GM10847 (cell line): Measurements from ENCODE around the gene SPDYE1.
"Not testable (repeated sequence)": the region's sequence is repeated elsewhere in the genome, so short reads cannot be mapped to it uniquely, and the experiment has no call there.

Experiments used
- POLR2A ChIP-seq: IDR thresholded peaks from 2 replicates; pipeline ENCODE4 v1.6.1; 2011; ENCODE audit not compliant: insufficient read length; ENCODE audit errors: extremely low read depth

Gene SPDYE1, protein sequence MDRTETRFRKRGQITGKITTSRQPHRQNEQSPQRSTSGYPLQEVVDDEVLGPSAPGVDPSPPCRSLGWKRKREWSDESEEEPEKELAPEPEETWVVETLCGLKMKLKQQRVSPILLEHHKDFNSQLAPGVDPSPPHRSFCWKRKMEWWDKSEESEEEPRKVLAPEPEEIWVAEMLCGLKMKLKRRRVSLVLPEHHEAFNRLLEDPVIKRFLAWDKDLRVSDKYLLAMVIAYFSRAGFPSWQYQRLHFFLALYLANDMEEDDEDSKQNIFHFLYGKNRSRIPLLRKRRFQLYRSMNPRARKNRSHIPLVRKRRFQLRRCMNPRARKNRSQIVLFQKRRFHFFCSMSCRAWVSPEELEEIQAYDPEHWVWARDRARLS

DNA sequence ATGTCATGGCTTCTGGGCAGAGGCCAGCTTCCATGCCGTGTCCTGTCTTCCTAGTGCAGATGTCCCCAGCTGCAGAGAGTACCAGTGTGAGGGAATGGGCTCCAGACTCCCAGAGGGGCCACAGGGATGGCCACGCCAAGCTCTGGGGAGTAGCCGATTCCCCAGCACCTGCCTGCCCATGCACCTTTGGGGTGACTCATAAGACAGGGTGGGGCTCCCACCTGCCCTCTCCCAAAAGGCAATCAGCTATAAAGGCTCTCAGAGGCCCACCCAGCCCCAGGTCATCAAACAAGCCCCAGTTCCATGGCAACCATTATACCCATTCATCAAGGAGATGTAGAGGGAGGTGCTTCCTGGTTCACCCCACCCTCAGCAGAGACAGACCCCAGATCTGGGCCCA lies at the start of gene SPDYE1:
Gene SPDYE1, plus strand, starts transcription at position 366 of the 400 bp plus-strand sequence. CDS start 2,053 bp downstream, outside the sequence.
- not testable (repeated sequence) for TF ChIP-seq POLR2A

DNA sequence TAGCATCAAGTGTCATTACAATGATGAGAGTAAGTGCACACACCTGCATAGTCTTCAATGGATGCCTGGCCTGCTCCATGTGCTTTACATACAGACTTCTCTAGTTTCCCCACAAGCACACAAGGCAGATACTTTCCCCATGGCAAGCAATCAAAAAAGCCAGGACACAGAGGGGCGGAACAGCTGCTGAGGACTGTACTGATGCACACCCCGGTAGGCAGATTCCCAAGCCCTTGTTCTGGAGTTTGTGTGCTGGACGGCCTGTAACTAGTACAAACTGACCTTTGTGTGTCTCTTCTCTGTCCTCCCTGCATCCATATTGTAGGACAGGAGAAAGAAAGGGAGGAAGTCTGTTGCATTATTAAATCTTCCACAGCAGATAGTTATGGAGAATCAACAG lies 45.7 kb upstream of the SPDYE1 start:
- no peak for TF ChIP-seq POLR2A

DNA sequence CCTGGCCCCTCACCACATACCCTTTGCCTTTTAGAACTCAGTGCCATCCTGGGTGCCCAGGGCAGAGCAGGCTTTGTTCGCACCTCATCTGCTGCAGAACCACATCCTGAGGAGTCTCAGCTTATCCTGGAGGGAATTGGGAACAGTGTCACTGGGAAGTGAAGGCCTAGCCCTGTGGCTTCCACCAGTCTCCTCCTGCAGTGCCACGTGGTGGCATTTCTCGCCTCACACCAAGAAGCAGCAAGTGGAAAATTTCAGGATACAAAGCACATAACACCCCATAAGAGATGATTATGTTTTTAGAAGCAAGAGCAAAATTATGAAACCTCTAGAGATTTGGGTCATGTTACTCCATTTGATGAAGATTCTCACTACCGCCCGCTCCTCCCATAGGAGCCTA lies 44.6 kb upstream of the SPDYE1 start:
- TF ChIP-seq POLR2A: no peak

DNA sequence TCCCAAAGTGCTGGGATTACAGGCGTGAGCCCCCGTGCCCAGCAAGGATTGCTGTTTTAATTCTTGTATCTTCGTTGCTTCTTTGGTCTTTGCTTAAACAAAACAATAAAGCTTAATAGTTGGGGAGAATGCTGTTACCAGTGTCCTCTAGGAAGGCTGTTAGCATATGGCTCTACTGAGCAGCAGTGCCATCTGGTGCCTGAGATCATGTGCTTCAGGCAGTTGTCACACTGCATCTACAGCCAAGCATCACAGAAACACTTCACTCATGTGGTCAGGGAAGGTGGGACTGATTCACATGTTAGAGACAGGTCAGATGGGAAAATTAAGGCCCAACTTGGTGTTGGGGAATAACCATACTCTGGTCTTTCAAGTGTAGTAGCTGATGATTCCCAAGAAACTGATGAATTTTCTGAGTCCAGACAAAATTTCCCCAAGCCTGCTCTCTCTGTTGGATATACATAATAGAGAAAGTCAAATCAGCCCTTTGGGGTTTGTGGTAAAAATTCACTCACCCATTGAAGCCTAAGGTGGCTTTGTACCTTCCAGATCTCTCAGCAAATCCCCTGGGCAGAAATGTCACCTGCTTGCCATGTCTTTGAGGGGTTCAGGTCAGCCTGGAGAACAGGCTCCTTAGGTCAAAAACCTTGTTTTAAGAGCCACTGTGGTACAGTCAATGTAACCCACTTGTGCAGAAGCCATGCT lies 43.0 kb upstream of the SPDYE1 start:
- TF ChIP-seq POLR2A: no peak

DNA sequence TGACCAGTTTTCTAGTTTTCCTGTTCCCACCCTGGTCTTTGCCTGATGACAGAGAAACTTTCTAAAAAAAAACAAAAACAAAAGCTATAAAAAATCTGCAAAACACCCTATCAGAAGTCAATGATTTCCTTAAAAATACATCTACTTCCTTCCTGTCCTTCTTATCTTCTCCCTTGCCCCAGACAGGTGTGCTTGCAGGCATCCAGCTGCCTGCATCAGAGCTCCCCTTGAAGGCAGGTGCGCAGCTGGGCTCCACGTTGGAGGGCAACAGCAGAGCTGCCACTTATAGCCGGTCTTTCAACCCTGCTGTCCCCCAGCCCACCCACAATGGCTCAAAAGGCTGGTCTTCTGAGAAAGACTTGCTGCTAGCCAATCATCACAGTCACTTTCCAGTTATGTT lies 41.7 kb upstream of the SPDYE1 start:
- no peak for TF ChIP-seq POLR2A

DNA sequence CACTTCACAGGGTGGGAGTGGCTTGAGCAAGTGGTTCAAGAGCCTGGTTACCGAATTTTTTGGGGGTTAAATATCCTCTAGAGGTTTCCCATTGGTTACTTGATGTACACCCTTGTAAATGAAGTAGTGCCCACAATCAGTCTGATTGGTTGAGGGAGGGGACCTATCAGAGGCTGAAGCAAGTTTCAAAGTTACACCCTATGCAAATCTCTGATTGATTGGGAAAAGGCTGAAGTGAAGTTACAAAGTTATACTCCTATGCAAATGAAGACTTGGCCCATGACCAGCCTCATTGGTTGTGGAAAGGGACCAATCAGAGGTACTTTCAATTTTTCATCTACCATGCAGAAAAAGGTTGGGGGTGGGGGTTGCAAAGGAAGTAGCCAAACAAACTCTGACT lies 36.8 kb upstream of the SPDYE1 start:
- TF ChIP-seq POLR2A: no peak

DNA sequence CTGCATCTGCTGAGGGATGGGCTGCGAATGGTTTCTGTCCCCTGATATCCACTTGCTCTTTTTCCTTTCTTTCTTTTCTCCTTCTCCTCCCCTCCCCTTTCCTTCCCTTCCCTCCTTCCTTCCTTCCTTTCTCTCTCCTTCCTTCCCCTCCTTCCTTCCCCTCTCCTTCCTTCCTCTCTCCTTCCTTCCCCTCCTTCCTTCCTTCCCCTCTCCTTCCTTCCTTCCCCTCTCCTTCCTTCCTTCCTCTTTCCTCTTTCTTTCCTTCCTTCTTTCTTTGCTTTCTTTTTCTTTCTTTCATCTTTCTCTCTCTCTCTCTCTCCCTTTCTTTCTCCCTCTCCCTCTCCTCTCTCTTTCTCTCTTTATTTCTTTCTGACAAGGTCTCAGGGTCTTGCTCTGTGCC lies 20.2 kb upstream of the SPDYE1 start:
- TF ChIP-seq POLR2A: no peak

DNA sequence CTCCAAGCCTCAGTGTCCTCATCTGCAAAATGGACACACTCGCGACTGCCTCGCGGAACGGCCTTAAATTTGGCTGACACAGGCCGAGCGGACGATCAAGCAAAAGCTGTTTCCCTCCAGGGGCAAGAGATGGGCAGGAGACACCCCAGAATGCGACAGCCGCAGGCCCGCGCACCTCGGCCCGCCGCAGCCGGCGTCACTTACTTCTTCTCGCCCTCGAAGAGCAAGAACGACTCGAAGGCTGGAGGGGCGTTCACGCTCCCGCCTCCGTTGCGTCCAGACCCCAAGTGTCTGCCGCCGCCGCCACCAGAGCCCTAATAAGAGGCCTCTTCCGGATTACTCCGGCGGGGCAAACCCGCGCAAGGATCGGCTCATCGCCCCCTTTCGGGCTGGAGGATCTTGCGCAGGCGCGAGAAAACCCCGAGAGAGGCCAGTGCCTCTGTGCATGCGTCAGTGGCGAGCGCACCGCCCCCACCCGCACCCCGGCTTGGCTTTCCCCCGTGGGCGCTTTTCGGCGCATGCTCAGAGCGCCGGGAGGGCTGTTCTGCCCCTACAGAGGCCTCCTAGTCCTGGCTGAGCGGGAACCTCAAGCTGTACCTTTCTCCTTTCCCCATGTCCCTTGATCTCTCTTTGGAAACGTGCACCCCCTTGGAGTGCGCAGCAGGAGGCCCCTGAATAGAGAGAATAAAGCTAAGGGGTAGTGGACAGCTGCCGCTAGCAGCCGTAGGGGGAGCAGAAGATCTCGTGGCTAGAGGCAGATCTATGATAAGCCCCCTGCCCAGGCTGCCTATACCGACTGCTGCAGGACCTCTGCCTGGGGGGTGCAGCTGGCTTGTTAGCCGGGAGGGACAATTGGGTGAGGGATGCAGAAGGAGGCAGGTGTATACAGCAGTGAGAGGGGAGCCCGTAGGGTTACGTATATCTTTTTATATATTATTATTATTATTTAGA lies 21.4 kb downstream of the SPDYE1 start:
- TF ChIP-seq POLR2A: peak; percentile 40

DNA sequence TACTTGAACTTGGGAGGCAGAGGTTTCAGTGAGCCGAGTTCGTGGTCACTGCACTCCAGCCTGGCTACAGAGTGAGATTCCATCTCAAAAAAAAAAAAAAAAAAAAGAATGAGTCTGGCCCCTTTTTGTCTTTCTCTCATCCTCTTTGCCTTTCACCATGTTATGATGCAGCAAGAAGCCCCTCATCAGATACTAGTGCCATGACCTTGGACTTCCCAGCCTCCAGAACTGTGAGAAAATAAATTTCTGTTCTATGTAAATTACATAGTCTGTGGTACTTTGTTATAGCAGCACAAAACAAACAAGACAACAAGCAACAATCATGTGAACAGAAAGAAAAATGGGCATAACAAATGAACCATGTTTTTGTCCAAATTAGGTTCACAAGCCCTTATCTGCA lies 44.5 kb downstream of the SPDYE1 start:
- TF ChIP-seq POLR2A: no peak

DNA sequence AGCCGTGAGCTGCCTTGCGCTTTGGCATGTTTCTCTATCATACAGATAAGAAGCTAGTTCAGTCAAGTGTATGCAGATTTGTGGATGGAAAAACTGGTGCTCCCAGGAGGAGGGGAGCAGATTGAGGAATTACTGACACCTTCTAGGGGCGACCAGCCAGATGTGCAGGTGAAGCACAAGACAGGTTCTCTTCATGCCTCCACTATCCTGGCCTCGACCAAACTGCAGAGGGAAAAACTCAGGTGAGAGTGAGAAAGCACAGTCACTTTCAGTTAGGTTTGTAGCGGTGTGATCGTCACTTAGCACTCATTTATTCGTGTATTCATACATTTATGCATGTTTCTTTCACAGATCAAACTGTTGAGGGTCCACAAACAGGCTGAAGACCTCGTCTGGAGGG lies 46.2 kb downstream of the SPDYE1 start:
- no peak for TF ChIP-seq POLR2A

DNA sequence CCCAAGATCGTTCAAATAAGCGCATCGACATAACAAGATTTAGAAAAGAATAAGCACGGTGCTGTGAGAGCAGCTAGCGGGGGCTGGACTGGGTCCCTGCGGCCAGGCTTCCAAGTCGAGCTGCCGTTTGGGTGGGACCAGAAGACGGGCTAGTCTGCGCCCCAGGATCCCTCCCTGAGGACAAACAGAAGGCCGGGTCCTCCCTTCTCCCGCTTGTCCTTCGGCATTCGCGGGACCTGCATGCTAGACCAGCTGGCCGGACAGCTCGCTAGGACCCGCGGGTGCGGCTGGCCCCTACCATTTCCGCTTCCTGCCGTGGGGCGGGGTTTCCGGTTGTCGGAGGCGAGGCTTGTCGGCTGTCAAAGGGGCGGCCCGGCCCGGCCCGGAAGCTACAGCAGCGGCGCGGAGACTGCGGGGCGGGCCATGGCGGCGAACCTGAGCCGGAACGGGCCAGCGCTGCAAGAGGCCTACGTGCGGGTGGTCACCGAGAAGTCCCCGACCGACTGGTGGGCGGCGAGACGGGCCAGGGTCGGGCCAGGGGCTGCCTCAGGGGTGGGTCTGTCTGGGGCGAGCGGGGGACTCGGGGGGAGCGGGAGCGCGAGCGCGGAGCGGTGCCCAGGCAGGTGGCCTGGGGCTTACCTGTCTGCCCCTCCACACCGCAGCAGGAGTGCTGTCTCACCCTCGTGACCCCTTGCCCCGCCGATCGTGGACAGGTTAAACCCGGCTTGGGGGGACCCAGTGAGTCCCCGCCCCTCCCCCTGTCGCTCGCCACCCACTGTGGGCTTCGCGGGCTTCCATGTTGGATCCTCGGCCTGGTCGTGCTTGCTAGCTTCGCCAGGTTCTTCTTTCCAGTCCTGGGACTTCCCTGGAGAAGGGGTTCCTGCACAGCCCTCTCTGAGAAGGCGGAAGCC lies 46.9 kb downstream of the SPDYE1 start, which contains the start of gene DBNL:
Gene DBNL, plus strand, starts transcription at position 388 of the 911 bp plus-strand sequence. Its CDS starts 36 bp downstream, at position 424.
- peak; percentile 97 for TF ChIP-seq POLR2A

DNA sequence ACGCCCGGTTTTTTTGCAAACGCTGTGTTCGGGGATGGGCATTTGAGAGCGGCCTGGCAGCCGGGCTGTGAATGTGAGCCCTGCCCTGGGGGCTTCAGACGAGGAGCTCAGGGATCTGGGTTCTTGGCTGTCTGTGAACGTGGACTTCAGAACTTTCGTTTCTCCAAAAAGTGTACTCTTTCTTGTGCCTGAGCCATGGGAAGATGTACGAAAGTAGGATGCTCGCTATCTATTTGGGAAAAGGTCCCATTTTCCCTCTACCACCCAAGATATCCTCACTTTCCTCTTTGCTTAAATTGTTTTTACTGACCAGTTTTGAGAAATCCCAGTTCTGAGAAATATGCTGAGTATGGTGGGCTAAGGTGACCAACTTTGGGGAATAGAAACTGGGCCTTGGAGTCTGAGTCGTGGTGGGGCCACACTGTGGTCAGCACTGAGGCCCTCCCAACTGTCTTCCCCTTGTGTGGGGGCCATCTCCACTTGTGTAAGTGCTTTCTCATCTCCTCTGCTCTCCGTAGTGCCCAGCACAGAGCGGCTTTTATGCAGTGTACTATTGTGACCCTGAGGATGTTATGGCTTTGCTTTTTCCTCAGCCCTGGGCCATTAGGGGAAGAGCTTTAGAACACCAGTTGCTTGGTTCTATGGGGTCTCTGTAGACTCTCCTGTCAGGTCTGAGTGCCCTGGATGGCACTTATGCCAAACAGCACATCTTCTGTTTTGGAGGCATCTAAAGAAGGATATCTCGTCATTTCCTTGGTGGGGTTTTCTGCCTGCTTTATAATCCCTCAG lies 47.7 kb downstream of the SPDYE1 start:
- no peak for TF ChIP-seq POLR2A

DNA sequence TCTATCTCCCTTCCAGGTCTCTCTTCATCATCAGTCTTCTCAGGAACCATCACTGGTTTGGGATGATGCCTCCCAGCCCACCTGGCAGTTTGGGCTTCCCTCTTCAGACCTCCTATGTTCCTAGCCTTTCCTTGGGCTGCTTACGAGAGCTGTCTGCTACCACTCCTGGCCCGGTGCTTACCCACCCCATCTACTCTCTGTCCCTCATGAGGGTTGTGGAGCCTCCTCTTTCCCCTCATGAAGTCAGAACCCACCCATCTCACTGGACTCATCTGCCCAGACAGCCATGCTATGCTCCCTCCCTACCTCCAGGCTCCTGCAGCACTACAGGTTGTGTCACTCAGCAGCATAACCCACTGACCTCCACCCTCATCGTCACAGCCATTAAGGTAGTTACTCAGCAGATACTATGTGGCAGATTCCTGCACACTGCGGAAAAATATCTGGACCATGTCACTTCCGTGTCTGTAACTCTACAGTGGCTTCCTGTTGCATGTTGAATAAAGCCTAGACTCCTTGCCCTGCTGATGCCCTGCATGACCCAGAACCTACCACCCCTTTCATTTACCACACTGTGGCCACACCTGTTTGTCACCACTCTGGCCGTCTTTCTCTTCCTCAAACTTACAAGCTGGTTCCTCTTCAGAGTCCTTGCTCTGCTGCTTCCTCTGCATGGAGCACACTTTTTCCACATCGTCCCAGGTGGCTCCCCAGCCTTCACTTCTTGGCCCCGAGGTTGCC lies 48.8 kb downstream of the SPDYE1 start:
- no peak for TF ChIP-seq POLR2A
